HTERT RPE-1 (cell line): ENCODE results near the gene HARBI1.

ENCODE experiments used
- in situ Hi-C: fragments of 300-500 bp; cut with MboI; formaldehyde crosslinking; loops from 4 replicates; pipeline ENCODE4 v1.14.3; 2020; ENCODE audit warnings: low sequenced_read_pairs

HARBI1 gene

GRCh38 chr11:46557684-46558151 is 59.3 kb downstream of the HARBI1 start:
- in situ Hi-C loops = no loop called here

- in situ Hi-C loops = no loop called here
Measured at GRCh38 chr11:46555267-46556054, 61.6 kb downstream of the HARBI1 start.

DNA sequence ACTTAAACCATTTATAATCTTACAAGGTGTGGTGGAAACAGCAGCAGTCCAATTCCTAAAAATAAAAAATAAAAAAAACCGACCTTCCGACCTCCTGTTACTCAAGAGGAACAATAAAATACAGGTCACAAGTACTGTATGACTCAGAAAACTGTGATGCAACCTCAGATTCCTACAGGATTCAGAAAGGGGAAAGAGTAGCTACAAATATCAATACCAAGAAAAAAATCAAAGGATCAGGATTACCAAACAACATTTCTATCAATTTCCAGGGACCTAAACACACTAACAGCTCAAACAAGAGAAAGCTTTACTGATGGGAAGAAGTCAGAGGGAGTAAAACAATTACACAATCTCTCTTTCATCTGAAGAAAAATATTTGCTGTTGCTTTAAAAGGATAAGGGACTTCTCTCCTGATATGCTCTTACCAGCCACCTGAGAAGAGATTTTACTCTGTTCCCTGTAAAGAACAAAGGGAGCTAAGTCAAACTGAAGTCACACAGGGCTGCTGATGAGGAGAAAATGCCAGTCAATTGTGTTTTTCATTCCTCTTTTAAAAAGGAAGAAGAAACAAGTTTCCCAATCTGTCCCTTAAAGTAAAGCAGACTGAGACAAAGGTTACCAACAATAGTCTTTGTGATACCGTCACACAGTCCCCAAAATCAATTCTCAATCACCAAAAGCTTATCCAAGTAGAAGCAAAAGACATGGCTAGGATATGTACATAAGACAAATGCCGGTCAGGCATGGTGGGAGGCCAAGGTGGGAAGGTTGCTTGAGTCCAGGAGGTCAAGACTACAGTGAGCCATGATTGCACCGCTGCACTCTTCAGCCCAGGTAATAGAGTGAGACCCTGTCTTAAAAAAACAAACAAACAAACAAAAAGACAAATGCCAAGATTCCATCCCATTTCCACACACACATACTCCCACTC is 62.5 kb downstream of the HARBI1 start:
- in situ Hi-C loops = no loop called here

DNA sequence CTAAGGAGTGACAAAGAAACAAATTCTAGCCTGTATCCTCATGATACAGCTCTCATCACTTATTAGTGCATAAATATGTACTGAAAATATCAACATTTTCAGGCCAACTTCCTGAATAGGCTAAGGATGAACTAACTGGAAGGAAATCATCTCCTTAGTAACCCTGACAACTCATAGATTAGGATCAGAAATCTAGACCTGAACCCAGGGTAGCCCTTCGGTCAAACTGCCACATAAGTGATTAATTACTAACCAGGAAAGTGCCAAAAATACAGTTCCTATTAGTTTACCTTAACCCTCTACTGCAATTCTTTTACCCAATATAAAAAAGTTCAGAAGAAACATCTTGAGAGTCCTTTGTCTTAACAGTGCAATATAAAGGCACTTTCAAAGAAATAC is 63.2 kb downstream of the HARBI1 start:
- in situ Hi-C loops = no loop called here
